Measurements from ENCODE around the gene PAPSS1. TPM values are rescaled to one million over a fixed set of nuclear protein-coding genes. Genes with fewer than 3 reads are reported as not detected.

The PAPSS1 gene
- total RNA-seq, 4 donors from 2014 or later: 44.4 to 58.4 (median 52.0) TPM

- Histone ChIP-seq H3K4me3 (no peak overlapping the region), H3K27ac (no peak overlapping the region), H3K27me3 (no peaks in the 10 kb centered on the region), H3K36me3 (no peaks in the 10 kb centered on the region), H3K9me3 (peaks cover 4% of the 10 kb centered on the region), H3K4me1 (peaks cover 21% of the 10 kb centered on the region)
- WGBS: 94% methylated on average over 10 of the region's 10 CpGs
- no peak for TF ChIP-seq EP300 (IDR thresholded peaks at IDR 0.05)
- TF ChIP-seq POLR2A (IDR thresholded peaks at IDR 0.05): no peak
- no peak for TF ChIP-seq CTCF (IDR thresholded peaks at IDR 0.05)
- TF ChIP-seq POLR2AphosphoS5 (IDR thresholded peaks at IDR 0.05): no peak
- no peak for DNase-seq (ENCODE audit: low spot score in 2 of 2)
Measured at GRCh38 chr4:107710493-107711459, 9.3 kb downstream of the PAPSS1 start.

DNA sequence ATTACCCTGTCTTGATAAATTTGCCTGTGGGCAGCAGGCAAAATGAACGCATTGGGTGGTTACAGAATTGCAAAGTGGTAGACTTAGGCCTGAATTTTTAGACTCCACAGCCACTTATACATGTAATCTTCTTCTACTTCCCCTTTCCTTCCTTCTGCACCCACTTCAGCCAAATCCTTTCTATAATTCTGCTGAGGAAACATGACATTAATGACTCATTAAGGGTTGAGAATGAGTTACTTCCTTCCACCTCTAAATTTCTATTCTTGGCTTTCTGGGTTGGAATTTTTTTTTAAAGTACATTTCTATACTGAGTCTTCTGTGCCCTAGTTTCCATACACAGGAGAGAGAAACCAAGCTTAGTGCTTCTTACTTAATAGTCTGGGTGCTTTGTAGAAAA is 10.1 kb downstream of the PAPSS1 start:
- TF ChIP-seq POLR2AphosphoS5 (IDR thresholded peaks at IDR 0.05) (no peak), CTCF (IDR thresholded peaks at IDR 0.05) (no peak), EP300 (IDR thresholded peaks at IDR 0.05) (no peak), POLR2A (IDR thresholded peaks at IDR 0.05) (no peak)
- Histone ChIP-seq H3K4me1 (peaks cover 21% of the 10 kb centered on the region), H3K9me3 (peaks cover 13% of the 10 kb centered on the region), H3K27ac (no peak overlapping the region), H3K27me3 (no peaks in the 10 kb centered on the region), H3K4me3 (no peak overlapping the region), H3K36me3 (no peaks in the 10 kb centered on the region)
- 78% methylated on average over 1 of the region's 1 CpG for WGBS
- DNase-seq (ENCODE audit: low spot score in 2 of 2): no peak

- TF ChIP-seq POLR2AphosphoS5 (IDR thresholded peaks at IDR 0.05) (no peak), EP300 (IDR thresholded peaks at IDR 0.05) (no peak), POLR2A (IDR thresholded peaks at IDR 0.05) (no peak), CTCF (IDR thresholded peaks at IDR 0.05) (no peak)
- no peaks in the 10 kb centered on the region for H3K27me3 ChIP-seq
- H3K36me3 ChIP-seq: no peaks in the 10 kb centered on the region
- DNase-seq (ENCODE audit: low spot score in 2 of 2): no peak
- peaks cover 20% of the 10 kb centered on the region for H3K9me3 ChIP-seq
- peaks cover 21% of the 10 kb centered on the region for H3K4me1 ChIP-seq
- H3K4me3 ChIP-seq: no peak overlapping the region
- no peak overlapping the region for H3K27ac ChIP-seq
Measured at GRCh38 chr4:107708225-107708624, 11.8 kb downstream of the PAPSS1 start.

DNA sequence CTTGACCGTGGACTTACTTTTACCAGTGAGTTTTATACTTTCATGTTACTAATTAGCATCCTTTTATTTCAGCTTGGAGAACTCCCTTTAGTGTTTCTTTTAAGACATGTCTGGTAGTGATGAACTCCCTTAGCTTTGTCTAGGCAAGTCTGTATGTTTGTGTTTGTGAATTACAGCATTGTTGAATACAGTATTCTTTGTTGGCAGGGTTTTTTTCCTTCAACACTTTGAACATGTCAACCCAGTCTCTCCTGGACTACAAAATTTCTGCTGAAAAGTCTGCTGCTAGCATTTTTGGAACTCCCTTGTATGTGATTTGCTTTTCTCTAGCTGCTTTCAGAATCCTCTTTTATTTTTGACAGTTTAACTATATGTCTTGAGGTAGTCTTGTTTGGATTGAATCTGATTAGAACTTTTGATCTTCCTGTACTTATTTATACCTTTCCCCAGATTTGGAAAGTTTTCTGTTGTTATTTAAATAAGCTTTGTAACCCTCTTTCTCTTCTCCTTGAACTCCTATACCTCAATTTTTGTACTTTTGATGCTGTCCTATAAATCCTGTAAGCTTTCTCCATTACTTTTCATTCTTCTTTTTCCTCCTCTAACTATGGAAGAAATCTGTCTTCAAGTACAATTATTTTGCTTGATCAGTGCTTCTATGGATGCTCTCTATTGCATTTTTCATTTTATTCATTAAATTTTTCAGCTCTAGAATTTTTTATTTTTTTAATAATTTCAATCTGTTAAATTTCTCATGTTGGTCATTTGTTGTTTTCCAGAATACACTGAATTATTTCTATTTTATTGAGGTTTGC is 14.1 kb downstream of the PAPSS1 start:
- TF ChIP-seq EP300 (IDR thresholded peaks at IDR 0.05) (no peak), CTCF (IDR thresholded peaks at IDR 0.05) (no peak), POLR2AphosphoS5 (IDR thresholded peaks at IDR 0.05) (no peak), POLR2A (IDR thresholded peaks at IDR 0.05) (no peak)
- 98% methylated on average over 1 of the region's 1 CpG for WGBS
- no peak overlapping the region for H3K4me3 ChIP-seq
- no peaks in the 10 kb centered on the region for H3K27me3 ChIP-seq
- H3K27ac ChIP-seq: no peak overlapping the region
- H3K4me1 ChIP-seq: peaks cover 19% of the 10 kb centered on the region
- DNase-seq (ENCODE audit: low spot score in 2 of 2): no peak
- peaks cover 20% of the 10 kb centered on the region for H3K9me3 ChIP-seq
- H3K36me3 ChIP-seq: peaks cover under 1% of the 10 kb centered on the region

GRCh38 chr4:107701565-107701964 is 18.5 kb downstream of the PAPSS1 start:
- Histone ChIP-seq H3K9me3 (peaks cover 20% of the 10 kb centered on the region), H3K4me1 (no peaks in the 10 kb centered on the region), H3K4me3 (no peak overlapping the region), H3K27me3 (no peaks in the 10 kb centered on the region), H3K27ac (no peak overlapping the region), H3K36me3 (peaks cover 25% of the 10 kb centered on the region)
- no peak for DNase-seq (ENCODE audit: low spot score in 2 of 2)
- 82% methylated on average over 1 of the region's 1 CpG for WGBS
- no peak for TF ChIP-seq POLR2AphosphoS5 (IDR thresholded peaks at IDR 0.05)
- TF ChIP-seq EP300 (IDR thresholded peaks at IDR 0.05): no peak
- no peak for TF ChIP-seq CTCF (IDR thresholded peaks at IDR 0.05)
- no peak for TF ChIP-seq POLR2A (IDR thresholded peaks at IDR 0.05)
